GM12874 (cell line): ENCODE results near the gene RXRG.

Experiments used
- CTCF ChIP-seq: IDR thresholded peaks from 2 replicates; pipeline ENCODE4 v1.5.1; 2011; ENCODE audit warnings: low read depth, mild to moderate bottlenecking, control low read depth, low read length, moderate library complexity; ENCODE audit not compliant: insufficient read depth

Gene RXRG

DNA sequence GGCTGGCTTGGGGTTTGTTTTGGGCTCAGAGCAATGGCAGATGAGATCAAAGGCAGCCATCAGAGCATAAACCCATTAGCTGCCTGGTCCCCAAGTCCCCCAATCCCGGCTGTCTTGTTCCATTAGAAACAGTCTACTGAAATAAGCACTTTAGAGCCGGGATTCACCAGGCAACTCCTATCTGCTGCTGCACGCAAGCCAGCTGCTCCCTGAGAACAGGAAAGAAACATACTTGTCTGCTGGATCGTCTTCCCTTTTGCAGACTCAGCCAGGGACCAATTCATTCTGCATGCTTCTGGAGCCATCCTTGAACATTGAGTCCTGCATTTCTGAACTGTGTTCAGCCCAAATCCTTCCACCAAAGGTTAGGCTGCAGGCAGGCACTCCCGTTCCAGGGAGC lies 21.8 kb downstream of the RXRG start:
- no peak for TF ChIP-seq CTCF

- no peak for TF ChIP-seq CTCF
These were observed 24.3 kb downstream of the RXRG start for GRCh38 chr1:165420655-165421054.

GRCh38 chr1:165419839-165420238 lies 25.1 kb downstream of the RXRG start:
- TF ChIP-seq CTCF: no peak

GRCh38 chr1:165418195-165418594 lies 26.7 kb downstream of the RXRG start:
- no peak for TF ChIP-seq CTCF

- no peak for TF ChIP-seq CTCF
These were observed 28.1 kb downstream of the RXRG start for GRCh38 chr1:165416876-165417275.

DNA sequence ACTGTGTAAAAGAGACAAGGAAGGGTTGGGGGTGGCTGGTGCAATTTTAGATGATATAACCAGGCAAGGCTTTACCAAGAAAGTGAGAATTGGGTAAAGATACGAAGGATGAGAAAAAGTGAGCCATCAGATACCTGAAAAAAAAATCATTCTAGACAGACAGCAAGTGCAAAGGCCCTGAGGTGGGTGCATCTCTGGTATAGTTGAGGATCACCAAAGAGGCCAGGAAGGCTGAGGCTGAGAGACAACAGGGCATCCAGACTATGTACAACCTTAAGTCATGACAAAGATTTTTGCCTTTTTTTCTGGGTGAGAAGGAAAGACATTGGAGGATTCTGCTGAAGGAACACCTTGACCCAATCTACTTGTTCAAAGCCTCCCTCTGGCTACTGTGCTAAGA lies 29.9 kb downstream of the RXRG start:
- TF ChIP-seq CTCF: no peak

- TF ChIP-seq CTCF: no peak
These were observed 30.3 kb downstream of the RXRG start for GRCh38 chr1:165414620-165415019.

DNA sequence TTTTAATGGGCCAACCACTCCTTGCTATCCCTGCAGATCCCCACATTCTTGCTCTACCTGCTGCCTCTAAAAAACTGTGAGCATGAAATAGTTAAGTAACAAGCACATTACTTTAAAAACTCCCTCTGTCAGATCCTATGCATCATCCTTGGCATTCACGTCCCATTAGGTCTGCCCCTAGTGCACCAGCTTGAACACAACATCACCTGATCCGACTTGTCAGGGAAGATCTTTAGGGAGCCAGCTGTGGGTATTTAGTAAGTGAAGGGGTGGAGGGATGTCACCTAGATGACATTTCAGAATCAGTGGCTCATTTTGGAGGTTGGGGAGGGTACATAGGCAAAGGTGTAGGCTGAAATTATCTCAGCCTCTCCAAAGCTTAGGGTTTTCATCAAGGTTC lies 33.5 kb downstream of the RXRG start:
- TF ChIP-seq CTCF: no peak
